GM23338 (cell line): ENCODE measurements around the gene ERC2. TPM values are rescaled to one million over a fixed set of nuclear protein-coding genes. Genes with fewer than 3 reads are reported as not detected.
A peak's percentile ranks its signal among the peaks of the same experiment; 100 is the strongest.

Experiments
- ATAC-seq: fragments of 200-7000 bp; cut with Tn5 transposase; 3 replicates; pipeline ENCODE4 v1.9.1; 2020
- DNase-seq: peaks from one replicate; pipeline ENCODE4 v3.0.0-alpha.2; 2015; ENCODE audit warnings: low spot score
- H2AFZ ChIP-seq: fragments of 200-600 bp; sonication (generic); 2 replicates; pipeline ENCODE4 v1.8.0; 2016; ENCODE audit warnings: antibody characterized with exemption, mild to moderate bottlenecking, moderate library complexity
- H3F3A ChIP-seq: fragments of 200-600 bp; sonication (generic); replicated peaks from 2 replicates; pipeline ENCODE4 v1.8.0; 2017; ENCODE audit warnings: antibody characterized with exemption, mixed run types, low read depth
- H3K27ac ChIP-seq: fragments of 200-600 bp; sonication (generic); 2 replicates; pipeline ENCODE4 v1.6.1; 2016; ENCODE audit warnings: low read depth
- H3K27me3 ChIP-seq: fragments of 200-600 bp; sonication (generic); 2 replicates; pipeline ENCODE4 v1.8.0; 2016; ENCODE audit warnings: mild to moderate bottlenecking, mixed run types, moderate library complexity; ENCODE audit not compliant: insufficient read depth
- H3K36me3 ChIP-seq: fragments of 200-600 bp; sonication (generic); 2 replicates; pipeline ENCODE4 v1.8.0; 2016; ENCODE audit warnings: mild to moderate bottlenecking; ENCODE audit not compliant: insufficient read depth
- H3K4me1 ChIP-seq: fragments of 200-600 bp; sonication (generic); 2 replicates; pipeline ENCODE4 v1.8.0; 2016; ENCODE audit warnings: mild to moderate bottlenecking, moderate library complexity; ENCODE audit not compliant: insufficient read depth
- H3K4me2 ChIP-seq: fragments of 200-600 bp; sonication (generic); 2 replicates; pipeline ENCODE4 v1.7.1; 2017; ENCODE audit warnings: mixed run types
- H3K4me3 ChIP-seq: fragments of 200-600 bp; sonication (generic); 2 replicates; pipeline ENCODE4 v1.6.1; 2016; ENCODE audit warnings: mixed run types
- H3K79me2 ChIP-seq: fragments of 200-600 bp; sonication (generic); replicated peaks from 2 replicates; pipeline ENCODE4 v1.8.0; 2017; ENCODE audit warnings: mild to moderate bottlenecking; ENCODE audit not compliant: insufficient read depth
- H3K9me2 ChIP-seq: fragments of 200-600 bp; sonication (generic); 2 replicates; pipeline ENCODE4 v1.8.0; 2017; ENCODE audit not compliant: insufficient read depth
- H4K20me1 ChIP-seq: fragments of 200-600 bp; sonication (generic); replicated peaks from 2 replicates; pipeline ENCODE4 v1.8.0; 2017; ENCODE audit warnings: mild to moderate bottlenecking; ENCODE audit not compliant: insufficient read depth
- H3K27ac Mint-ChIP-seq: 2 replicates; pipeline ENCODE4 v1.8.0; 2020; ENCODE audit warnings: inconsistent platforms, mild to moderate bottlenecking, moderate library complexity, mixed read lengths
- H3K27me3 Mint-ChIP-seq: 3 replicates; pipeline ENCODE4 v1.8.0; 2022; ENCODE audit warnings: low read depth, mild to moderate bottlenecking, moderate library complexity, mixed read lengths, inconsistent platforms; ENCODE audit not compliant: insufficient read depth, poor library complexity
- H3K36me3 Mint-ChIP-seq: 3 replicates; pipeline ENCODE4 v1.8.0; 2021; ENCODE audit warnings: low read depth, mild to moderate bottlenecking, inconsistent platforms, moderate library complexity, mixed read lengths
- H3K4me1 Mint-ChIP-seq: 3 replicates; pipeline ENCODE4 v1.8.0; 2020; ENCODE audit warnings: mild to moderate bottlenecking, inconsistent platforms, mixed read lengths
- H3K4me3 Mint-ChIP-seq: 3 replicates; pipeline ENCODE4 v1.8.0; 2021; ENCODE audit warnings: moderate library complexity, mild to moderate bottlenecking, inconsistent platforms, mixed read lengths
- H3K9me3 Mint-ChIP-seq: 3 replicates; pipeline ENCODE4 v1.8.0; 2020; ENCODE audit warnings: moderate library complexity, mild to moderate bottlenecking, inconsistent platforms, mixed read lengths
- CREB1 ChIP-seq: fragments of 250-450 bp; sonication (Bioruptor Pico); IDR thresholded peaks from 2 replicates; pipeline ENCODE4 v1.5.0; 2020; ENCODE audit warnings: low read depth, mild to moderate bottlenecking, moderate library complexity
- EZH2 ChIP-seq: fragments of 200-600 bp; sonication (generic); IDR thresholded peaks from one replicate; pipeline ENCODE4 v1.8.0; 2017; ENCODE audit warnings: antibody characterized with exemption, mild to moderate bottlenecking, low read depth; ENCODE audit not compliant: unreplicated experiment
- EZH2phosphoT487 ChIP-seq: fragments of 200-600 bp; sonication (generic); IDR thresholded peaks from one replicate; pipeline ENCODE4 v1.8.1; 2018; ENCODE audit warnings: antibody characterized with exemption; ENCODE audit not compliant: unreplicated experiment
- JUNB ChIP-seq: IDR thresholded peaks from one replicate; pipeline ENCODE4 v1.6.1; 2016; ENCODE audit warnings: antibody characterized with exemption; ENCODE audit not compliant: unreplicated experiment
- NANOG ChIP-seq: IDR thresholded peaks from 2 replicates; pipeline ENCODE4 v1.6.1; 2016; ENCODE audit warnings: antibody characterized with exemption, borderline replicate concordance
- POLR2AphosphoS5 ChIP-seq: IDR thresholded peaks from 2 replicates; pipeline ENCODE4 v1.6.1; 2016; ENCODE audit warnings: antibody characterized with exemption, low read depth
- STAT1 ChIP-seq: IDR thresholded peaks from one replicate; pipeline ENCODE4 v1.6.1; 2016; ENCODE audit warnings: antibody characterized with exemption; ENCODE audit not compliant: unreplicated experiment
- ZNF114 ChIP-seq: fragments of 250-450 bp; sonication (Bioruptor Pico); IDR thresholded peaks from 2 replicates; pipeline ENCODE4 v1.5.0; 2020; ENCODE audit warnings: mild to moderate bottlenecking, moderate library complexity
- ZNF331 ChIP-seq: fragments of 250-450 bp; sonication (Bioruptor Pico); IDR thresholded peaks from 2 replicates; pipeline ENCODE4 v1.5.0; 2020; ENCODE audit warnings: low read depth, mild to moderate bottlenecking, moderate library complexity
- polyA plus RNA-seq: library from polyadenylated mRNA; unstranded; fragments of >200 nt; fragmentation: Nextera tagmentation; extraction: Ambion mirVana; gene quantifications from 2 replicates; pipeline ENCODE4 v1.2.1, GENCODE V29; 2016
- total RNA-seq: library from RNA; depleted of rRNA; stranded (reverse); fragments of >200 nt; shearing (Covaris generic); gene quantifications from 2 replicates; pipeline ENCODE4 v1.2.3, GENCODE V29; 2014
- TF ChIP-seq, protein P1 (sequence below): IDR thresholded peaks from 2 replicates; pipeline ENCODE4 v1.6.1; 2016; ENCODE audit warnings: antibody characterized with exemption
- TF ChIP-seq, protein P2 (sequence below): IDR thresholded peaks from one replicate; pipeline ENCODE4 v1.6.1; 2018; ENCODE audit warnings: antibody characterized with exemption; ENCODE audit not compliant: unreplicated experiment
- TF ChIP-seq, protein P3 (sequence below): fragments of 250-450 bp; sonication (Bioruptor Pico); IDR thresholded peaks from 2 replicates; pipeline ENCODE4 v1.5.0; 2020; ENCODE audit warnings: mild to moderate bottlenecking, moderate library complexity
- TF ChIP-seq, protein P4 (sequence below), 2 experiments: fragments of 200-600 bp in 1 of 2; sonication (generic) in 1 of 2; conservative IDR thresholded peaks; 2 replicates each; pipeline versions ENCODE4 v1.5.1 to v1.6.1; 2016 to 2017; ENCODE audit warnings: antibody characterized with exemption in 2 of 2, low read depth in 2 of 2, mild to moderate bottlenecking in 2 of 2, moderate library complexity in 1 of 2

The ERC2 gene
- total and polyA plus RNA-seq, 2 experiments from 2014 or later: 11.8 to 13.7 TPM

DNA sequence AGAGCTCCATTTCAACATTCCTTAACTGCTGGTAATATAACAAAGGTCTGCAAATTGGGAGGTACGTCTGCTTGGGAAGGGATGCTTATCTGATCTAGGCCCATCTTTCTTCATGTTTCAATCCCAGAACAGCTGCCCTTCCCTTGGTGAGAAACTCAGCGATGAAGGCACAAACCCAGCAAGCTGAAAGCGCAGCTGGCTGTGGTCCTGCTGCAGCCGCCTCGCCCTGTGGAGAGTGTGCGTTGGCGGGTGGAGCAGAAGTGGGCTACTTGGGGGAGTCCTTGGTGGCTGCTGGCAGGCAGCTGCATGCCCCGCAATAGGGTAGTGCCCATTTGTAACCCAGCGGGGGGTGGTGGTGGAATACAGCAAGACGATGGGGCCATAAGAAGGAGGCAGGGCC lies 820.6 kb downstream of the ERC2 start:
- Histone ChIP-seq H3K9me2 (no peaks in the 10 kb centered on the region), H2AFZ (no peak overlapping the region), H4K20me1 (no peaks in the 10 kb centered on the region), H3K4me3 (no peak overlapping the region), H3K79me2 (no peaks in the 10 kb centered on the region), H3K36me3 (no peaks in the 10 kb centered on the region), H3K4me2 (peak overlapping the region; percentile 30), H3F3A (no peaks in the 10 kb centered on the region), H3K4me1 (peaks cover 53% of the 10 kb centered on the region), H3K27me3 (no peaks in the 10 kb centered on the region), H3K27ac (no peak overlapping the region)
- H3K27me3 Mint-ChIP-seq: peaks cover 16% of the 10 kb centered on the region
- H3K27ac Mint-ChIP-seq: peak overlapping the region; percentile 52
- H3K4me3 Mint-ChIP-seq: no peak overlapping the region
- TF ChIP-seq EZH2phosphoT487: no peak
- TF ChIP-seq, protein P1, sequence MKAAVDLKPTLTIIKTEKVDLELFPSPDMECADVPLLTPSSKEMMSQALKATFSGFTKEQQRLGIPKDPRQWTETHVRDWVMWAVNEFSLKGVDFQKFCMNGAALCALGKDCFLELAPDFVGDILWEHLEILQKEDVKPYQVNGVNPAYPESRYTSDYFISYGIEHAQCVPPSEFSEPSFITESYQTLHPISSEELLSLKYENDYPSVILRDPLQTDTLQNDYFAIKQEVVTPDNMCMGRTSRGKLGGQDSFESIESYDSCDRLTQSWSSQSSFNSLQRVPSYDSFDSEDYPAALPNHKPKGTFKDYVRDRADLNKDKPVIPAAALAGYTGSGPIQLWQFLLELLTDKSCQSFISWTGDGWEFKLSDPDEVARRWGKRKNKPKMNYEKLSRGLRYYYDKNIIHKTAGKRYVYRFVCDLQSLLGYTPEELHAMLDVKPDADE: no peak
- TF ChIP-seq, protein P2, sequence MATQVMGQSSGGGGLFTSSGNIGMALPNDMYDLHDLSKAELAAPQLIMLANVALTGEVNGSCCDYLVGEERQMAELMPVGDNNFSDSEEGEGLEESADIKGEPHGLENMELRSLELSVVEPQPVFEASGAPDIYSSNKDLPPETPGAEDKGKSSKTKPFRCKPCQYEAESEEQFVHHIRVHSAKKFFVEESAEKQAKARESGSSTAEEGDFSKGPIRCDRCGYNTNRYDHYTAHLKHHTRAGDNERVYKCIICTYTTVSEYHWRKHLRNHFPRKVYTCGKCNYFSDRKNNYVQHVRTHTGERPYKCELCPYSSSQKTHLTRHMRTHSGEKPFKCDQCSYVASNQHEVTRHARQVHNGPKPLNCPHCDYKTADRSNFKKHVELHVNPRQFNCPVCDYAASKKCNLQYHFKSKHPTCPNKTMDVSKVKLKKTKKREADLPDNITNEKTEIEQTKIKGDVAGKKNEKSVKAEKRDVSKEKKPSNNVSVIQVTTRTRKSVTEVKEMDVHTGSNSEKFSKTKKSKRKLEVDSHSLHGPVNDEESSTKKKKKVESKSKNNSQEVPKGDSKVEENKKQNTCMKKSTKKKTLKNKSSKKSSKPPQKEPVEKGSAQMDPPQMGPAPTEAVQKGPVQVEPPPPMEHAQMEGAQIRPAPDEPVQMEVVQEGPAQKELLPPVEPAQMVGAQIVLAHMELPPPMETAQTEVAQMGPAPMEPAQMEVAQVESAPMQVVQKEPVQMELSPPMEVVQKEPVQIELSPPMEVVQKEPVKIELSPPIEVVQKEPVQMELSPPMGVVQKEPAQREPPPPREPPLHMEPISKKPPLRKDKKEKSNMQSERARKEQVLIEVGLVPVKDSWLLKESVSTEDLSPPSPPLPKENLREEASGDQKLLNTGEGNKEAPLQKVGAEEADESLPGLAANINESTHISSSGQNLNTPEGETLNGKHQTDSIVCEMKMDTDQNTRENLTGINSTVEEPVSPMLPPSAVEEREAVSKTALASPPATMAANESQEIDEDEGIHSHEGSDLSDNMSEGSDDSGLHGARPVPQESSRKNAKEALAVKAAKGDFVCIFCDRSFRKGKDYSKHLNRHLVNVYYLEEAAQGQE: no peak
- TF ChIP-seq, protein P3, sequence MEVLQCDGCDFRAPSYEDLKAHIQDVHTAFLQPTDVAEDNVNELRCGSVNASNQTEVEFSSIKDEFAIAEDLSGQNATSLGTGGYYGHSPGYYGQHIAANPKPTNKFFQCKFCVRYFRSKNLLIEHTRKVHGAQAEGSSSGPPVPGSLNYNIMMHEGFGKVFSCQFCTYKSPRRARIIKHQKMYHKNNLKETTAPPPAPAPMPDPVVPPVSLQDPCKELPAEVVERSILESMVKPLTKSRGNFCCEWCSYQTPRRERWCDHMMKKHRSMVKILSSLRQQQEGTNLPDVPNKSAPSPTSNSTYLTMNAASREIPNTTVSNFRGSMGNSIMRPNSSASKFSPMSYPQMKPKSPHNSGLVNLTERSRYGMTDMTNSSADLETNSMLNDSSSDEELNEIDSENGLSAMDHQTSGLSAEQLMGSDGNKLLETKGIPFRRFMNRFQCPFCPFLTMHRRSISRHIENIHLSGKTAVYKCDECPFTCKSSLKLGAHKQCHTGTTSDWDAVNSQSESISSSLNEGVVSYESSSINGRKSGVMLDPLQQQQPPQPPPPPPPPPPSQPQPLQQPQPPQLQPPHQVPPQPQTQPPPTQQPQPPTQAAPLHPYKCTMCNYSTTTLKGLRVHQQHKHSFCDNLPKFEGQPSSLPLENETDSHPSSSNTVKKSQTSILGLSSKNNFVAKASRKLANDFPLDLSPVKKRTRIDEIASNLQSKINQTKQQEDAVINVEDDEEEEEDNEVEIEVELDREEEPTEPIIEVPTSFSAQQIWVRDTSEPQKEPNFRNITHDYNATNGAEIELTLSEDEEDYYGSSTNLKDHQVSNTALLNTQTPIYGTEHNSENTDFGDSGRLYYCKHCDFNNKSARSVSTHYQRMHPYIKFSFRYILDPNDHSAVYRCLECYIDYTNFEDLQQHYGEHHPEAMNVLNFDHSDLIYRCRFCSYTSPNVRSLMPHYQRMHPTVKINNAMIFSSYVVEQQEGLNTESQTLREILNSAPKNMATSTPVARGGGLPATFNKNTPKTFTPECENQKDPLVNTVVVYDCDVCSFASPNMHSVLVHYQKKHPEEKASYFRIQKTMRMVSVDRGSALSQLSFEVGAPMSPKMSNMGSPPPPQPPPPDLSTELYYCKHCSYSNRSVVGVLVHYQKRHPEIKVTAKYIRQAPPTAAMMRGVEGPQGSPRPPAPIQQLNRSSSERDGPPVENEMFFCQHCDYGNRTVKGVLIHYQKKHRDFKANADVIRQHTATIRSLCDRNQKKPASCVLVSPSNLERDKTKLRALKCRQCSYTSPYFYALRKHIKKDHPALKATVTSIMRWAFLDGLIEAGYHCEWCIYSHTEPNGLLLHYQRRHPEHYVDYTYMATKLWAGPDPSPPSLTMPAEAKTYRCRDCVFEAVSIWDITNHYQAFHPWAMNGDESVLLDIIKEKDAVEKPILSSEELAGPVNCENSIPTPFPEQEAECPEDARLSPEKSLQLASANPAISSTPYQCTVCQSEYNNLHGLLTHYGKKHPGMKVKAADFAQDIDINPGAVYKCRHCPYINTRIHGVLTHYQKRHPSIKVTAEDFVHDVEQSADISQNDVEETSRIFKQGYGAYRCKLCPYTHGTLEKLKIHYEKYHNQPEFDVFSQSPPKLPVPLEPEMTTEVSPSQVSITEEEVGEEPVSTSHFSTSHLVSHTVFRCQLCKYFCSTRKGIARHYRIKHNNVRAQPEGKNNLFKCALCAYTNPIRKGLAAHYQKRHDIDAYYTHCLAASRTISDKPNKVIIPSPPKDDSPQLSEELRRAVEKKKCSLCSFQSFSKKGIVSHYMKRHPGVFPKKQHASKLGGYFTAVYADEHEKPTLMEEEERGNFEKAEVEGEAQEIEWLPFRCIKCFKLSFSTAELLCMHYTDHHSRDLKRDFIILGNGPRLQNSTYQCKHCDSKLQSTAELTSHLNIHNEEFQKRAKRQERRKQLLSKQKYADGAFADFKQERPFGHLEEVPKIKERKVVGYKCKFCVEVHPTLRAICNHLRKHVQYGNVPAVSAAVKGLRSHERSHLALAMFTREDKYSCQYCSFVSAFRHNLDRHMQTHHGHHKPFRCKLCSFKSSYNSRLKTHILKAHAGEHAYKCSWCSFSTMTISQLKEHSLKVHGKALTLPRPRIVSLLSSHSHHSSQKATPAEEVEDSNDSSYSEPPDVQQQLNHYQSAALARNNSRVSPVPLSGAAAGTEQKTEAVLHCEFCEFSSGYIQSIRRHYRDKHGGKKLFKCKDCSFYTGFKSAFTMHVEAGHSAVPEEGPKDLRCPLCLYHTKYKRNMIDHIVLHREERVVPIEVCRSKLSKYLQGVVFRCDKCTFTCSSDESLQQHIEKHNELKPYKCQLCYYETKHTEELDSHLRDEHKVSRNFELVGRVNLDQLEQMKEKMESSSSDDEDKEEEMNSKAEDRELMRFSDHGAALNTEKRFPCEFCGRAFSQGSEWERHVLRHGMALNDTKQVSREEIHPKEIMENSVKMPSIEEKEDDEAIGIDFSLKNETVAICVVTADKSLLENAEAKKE (CRISPR knock-in tag): no peak
- no peak for TF ChIP-seq POLR2AphosphoS5
- TF ChIP-seq ZNF114 (CRISPR knock-in tag): no peak
- TF ChIP-seq JUNB: no peak
- no peak for TF ChIP-seq ZNF331
- TF ChIP-seq, protein P4, sequence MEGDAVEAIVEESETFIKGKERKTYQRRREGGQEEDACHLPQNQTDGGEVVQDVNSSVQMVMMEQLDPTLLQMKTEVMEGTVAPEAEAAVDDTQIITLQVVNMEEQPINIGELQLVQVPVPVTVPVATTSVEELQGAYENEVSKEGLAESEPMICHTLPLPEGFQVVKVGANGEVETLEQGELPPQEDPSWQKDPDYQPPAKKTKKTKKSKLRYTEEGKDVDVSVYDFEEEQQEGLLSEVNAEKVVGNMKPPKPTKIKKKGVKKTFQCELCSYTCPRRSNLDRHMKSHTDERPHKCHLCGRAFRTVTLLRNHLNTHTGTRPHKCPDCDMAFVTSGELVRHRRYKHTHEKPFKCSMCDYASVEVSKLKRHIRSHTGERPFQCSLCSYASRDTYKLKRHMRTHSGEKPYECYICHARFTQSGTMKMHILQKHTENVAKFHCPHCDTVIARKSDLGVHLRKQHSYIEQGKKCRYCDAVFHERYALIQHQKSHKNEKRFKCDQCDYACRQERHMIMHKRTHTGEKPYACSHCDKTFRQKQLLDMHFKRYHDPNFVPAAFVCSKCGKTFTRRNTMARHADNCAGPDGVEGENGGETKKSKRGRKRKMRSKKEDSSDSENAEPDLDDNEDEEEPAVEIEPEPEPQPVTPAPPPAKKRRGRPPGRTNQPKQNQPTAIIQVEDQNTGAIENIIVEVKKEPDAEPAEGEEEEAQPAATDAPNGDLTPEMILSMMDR (conservative IDR thresholded peaks at IDR 0.05; ENCODE audit: low read depth in 2 of 2): no peak
- no peak for TF ChIP-seq CREB1
- no peak for TF ChIP-seq STAT1
- no peak for TF ChIP-seq NANOG
- TF ChIP-seq EZH2: no peak
- ATAC-seq: peak; percentile 8; the same call in 2 of the 3 replicates
- peaks cover 58% of the 10 kb centered on the region for H3K4me1 Mint-ChIP-seq
- no peaks in the 10 kb centered on the region for H3K36me3 Mint-ChIP-seq
- DNase-seq: peak; percentile 29
- H3K9me3 Mint-ChIP-seq: no peaks in the 10 kb centered on the region; the same call in 2 of the 3 replicates
